Lower lobe of right lung (tissue), 2 donors: Measurements from ENCODE around the gene PPP3CA. TPM values are rescaled to one million over a fixed set of nuclear protein-coding genes. Genes with fewer than 3 reads are reported as not detected.
A peak's percentile ranks its signal among the peaks of the same experiment; 100 is the strongest.

Experiments
- ATAC-seq, 2 donors: fragments of 200-7000 bp; cut with Tn5 transposase; one replicate each; pipeline ENCODE4 v1.9.1; 2020 to 2022; ENCODE audit warnings: mild to moderate bottlenecking in 2 of 2, moderate library complexity in 2 of 2
- DNase-seq: peaks from one replicate; pipeline ENCODE4 v3.0.0-alpha.2; 2020
- H3K27ac ChIP-seq: fragments of 200-600 bp; one replicate; pipeline ENCODE4 v1.8.0; 2022
- H3K27me3 ChIP-seq: fragments of 200-600 bp; one replicate; pipeline ENCODE4 v1.8.0; 2022; ENCODE audit warnings: low read depth
- H3K36me3 ChIP-seq: fragments of 200-600 bp; one replicate; pipeline ENCODE4 v1.8.0; 2022; ENCODE audit warnings: mild to moderate bottlenecking
- H3K4me1 ChIP-seq: fragments of 200-600 bp; one replicate; pipeline ENCODE4 v1.8.0; 2022
- H3K4me3 ChIP-seq: fragments of 200-600 bp; one replicate; pipeline ENCODE4 v1.8.0; 2022; ENCODE audit warnings: mild to moderate bottlenecking
- H3K9me3 ChIP-seq: fragments of 200-600 bp; one replicate; pipeline ENCODE4 v1.8.0; 2022
- intact Hi-C: fragments of 100-400 bp; cut with DNase I; formaldehyde crosslinking; loops from one replicate; pipeline ENCODE4 v1.11.0; 2022
- total RNA-seq: library from RNA; stranded (reverse); fragmentation: NEBNext Ultra II Directional; extraction: Animal tissue kit (Norgen Biotek cat#: 25700); gene quantifications from one replicate; pipeline ENCODE4 v1.2.1, GENCODE V29; 2021
- TF ChIP-seq, protein P1 (sequence below): fragments of 200-600 bp; IDR thresholded peaks from one replicate; pipeline ENCODE4 v1.8.0; 2022; ENCODE audit warnings: antibody characterized with exemption, mild to moderate bottlenecking
- donor health status: DM: no; HTN: yes; CAD: no; lungs with severe emphysema.

Gene PPP3CA
- total RNA-seq, 1 donor from 2014 or later: 50.2 TPM

DNA sequence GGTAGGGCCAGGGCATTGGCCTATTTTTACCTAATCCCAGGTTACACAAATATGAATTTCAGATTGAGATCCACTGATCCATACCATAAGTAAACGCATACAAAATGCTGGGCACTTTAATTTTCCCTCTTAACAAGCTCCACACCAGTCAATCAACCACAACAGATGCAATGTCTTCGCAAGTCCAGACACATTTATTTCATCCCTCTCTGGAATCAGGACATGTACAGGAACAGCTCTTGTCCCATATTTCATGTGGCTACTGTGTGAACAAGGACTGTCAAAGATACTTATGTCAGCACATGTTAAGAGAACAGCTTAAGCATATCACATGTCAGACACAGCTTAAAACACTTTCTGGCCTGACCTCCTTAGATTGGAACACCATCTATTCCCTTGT lies 145.9 kb downstream of the PPP3CA start:
- H3K4me1 ChIP-seq: peaks cover 53% of the 10 kb centered on the region
- no peak overlapping the region for H3K27ac ChIP-seq
- TF ChIP-seq, protein P1, sequence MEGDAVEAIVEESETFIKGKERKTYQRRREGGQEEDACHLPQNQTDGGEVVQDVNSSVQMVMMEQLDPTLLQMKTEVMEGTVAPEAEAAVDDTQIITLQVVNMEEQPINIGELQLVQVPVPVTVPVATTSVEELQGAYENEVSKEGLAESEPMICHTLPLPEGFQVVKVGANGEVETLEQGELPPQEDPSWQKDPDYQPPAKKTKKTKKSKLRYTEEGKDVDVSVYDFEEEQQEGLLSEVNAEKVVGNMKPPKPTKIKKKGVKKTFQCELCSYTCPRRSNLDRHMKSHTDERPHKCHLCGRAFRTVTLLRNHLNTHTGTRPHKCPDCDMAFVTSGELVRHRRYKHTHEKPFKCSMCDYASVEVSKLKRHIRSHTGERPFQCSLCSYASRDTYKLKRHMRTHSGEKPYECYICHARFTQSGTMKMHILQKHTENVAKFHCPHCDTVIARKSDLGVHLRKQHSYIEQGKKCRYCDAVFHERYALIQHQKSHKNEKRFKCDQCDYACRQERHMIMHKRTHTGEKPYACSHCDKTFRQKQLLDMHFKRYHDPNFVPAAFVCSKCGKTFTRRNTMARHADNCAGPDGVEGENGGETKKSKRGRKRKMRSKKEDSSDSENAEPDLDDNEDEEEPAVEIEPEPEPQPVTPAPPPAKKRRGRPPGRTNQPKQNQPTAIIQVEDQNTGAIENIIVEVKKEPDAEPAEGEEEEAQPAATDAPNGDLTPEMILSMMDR: no peak
- H3K27me3 ChIP-seq: no peaks in the 10 kb centered on the region
- H3K9me3 ChIP-seq: no peaks in the 10 kb centered on the region
- no peaks in the 10 kb centered on the region for H3K36me3 ChIP-seq
- DNase-seq: no peak
- intact Hi-C loops: no loop called here
- H3K4me3 ChIP-seq: no peak overlapping the region
- ATAC-seq: no peak

DNA sequence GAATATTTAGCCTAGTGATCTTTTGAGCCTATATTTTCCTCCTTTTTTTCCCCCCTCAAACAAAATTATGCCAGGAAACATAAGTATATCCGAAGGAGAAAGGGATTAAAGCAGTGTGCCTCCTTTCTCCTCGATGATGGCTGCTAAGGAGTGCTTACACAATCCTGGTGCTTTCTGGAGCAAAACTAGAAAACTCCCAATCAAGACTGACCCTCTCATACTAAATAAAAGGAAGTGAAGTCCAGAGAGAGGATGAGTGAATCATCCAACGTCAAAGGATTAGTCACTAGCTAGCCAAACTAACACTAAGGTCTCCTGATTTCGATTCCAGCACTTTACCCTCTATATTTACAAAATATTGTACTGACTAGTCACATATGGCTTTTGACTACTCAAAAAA lies 146.8 kb downstream of the PPP3CA start:
- H3K36me3 ChIP-seq: no peaks in the 10 kb centered on the region
- ATAC-seq (peak; percentile 84 to 90), DNase-seq (no peak)
- H3K27me3 ChIP-seq: no peaks in the 10 kb centered on the region
- no peaks in the 10 kb centered on the region for H3K9me3 ChIP-seq
- TF ChIP-seq, protein P1: no peak
- H3K4me3 ChIP-seq: no peak overlapping the region
- intact Hi-C loops: no loop called here
- no peak overlapping the region for H3K27ac ChIP-seq
- H3K4me1 ChIP-seq: peaks cover 48% of the 10 kb centered on the region

DNA sequence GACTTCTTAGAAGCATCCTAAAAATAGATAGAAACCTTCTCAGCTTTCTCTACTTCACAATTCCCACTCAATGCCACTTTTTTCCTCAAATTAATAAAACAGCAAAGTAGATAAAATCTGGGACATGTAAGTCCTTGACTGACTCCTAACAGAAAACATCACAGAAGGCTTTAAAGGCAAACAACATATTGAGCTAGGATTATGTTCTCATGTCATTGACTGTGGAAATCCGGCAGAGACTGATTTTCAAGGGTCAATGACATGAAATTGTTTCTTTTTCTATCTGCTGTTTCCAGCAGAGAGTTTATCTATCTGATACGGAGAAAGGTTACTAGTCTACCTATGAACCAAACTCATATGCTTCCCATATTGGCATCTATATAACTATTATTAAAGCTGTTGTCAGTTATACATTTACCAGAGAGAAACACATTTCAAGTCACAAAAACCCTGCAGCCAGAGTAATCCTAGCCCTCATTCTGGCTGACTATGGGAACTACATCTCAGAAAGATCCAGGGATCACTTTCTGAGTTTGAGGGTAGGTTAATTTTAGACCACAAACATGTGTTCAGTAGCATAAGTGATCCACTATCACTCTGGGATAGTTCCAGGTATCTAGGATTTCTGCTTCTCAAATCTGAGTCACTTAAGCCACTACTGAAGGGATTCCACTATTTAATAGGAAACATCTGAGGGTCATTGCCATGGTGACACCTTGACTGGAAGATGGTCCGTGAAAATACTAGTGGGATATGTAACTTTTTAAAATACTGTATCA lies 147.6 kb downstream of the PPP3CA start:
- Histone ChIP-seq H3K27me3 (no peaks in the 10 kb centered on the region), H3K9me3 (no peaks in the 10 kb centered on the region), H3K4me3 (no peak overlapping the region), H3K36me3 (no peaks in the 10 kb centered on the region), H3K27ac (no peak overlapping the region), H3K4me1 (peaks cover 43% of the 10 kb centered on the region)
- intact Hi-C loops: no loop called here
- peak in 1 of 2 donors; percentile 33 for ATAC-seq
- DNase-seq: no peak
- TF ChIP-seq, protein P1: no peak

DNA sequence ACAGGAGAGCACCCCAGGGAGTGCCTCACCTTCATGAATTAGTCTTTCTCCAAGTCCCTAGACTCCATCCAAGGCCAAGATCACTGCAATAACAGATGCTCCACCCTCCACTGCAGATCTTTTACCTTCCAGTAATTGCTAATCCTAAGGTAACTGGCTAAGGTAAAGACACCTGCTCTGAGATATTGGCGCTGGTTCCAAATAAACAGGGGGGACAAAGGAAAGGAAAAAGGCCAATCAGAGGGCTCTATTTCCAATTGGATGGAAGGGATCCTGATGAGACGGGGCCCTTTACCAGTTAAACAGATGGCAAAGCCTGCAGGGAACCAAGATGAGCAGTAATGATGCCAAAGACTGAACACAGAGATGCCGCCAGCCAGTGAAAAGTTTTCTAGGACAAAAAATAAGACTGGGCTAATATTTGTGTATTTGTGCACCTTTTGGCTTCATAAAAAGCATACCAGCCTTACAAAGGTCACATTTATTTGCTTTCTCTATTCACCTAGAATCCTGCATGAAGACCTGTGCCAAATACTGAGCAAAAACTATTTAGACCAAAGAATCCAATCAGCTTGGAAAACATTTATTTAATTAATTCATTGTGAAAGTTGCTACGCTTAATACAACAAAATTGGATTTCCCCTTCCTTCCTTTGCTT lies 148.5 kb downstream of the PPP3CA start:
- Histone ChIP-seq H3K36me3 (no peaks in the 10 kb centered on the region), H3K4me3 (no peak overlapping the region), H3K27me3 (no peaks in the 10 kb centered on the region), H3K4me1 (peaks cover 43% of the 10 kb centered on the region), H3K9me3 (no peaks in the 10 kb centered on the region), H3K27ac (no peak overlapping the region)
- ATAC-seq (no peak), DNase-seq (no peak)
- intact Hi-C loops: no loop called here
- TF ChIP-seq, protein P1: no peak

DNA sequence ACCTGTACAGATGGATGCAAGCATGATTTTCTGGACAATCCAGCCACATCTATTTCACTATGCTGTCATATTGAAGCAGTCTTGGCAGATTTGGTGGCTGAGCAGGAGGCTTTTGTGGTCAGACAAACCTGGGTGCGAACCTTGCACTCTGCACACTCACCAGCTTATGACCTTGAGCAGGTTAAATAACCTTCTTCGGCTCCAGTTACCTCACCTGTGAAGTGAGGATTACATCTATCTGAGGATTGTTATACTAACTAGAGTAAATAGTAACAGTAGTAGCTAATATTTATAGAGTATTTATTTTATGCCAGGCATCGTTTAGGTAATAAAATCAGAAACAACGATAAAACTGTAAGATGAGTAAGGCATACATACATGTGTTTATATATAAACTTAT lies 150.0 kb downstream of the PPP3CA start:
- TF ChIP-seq, protein P1: no peak
- no peaks in the 10 kb centered on the region for H3K27me3 ChIP-seq
- no peak overlapping the region for H3K4me3 ChIP-seq
- peaks cover 44% of the 10 kb centered on the region for H3K4me1 ChIP-seq
- ATAC-seq (no peak), DNase-seq (no peak)
- intact Hi-C loops: no loop called here
- H3K27ac ChIP-seq: no peak overlapping the region
- H3K36me3 ChIP-seq: no peaks in the 10 kb centered on the region
- H3K9me3 ChIP-seq: no peaks in the 10 kb centered on the region
